AG20443 (cell line): ENCODE results near the gene BMPR1A.

Experiments used
- DNase-seq: peaks from one replicate; pipeline ENCODE4 v3.0.0; 2012; ENCODE audit warnings: low spot score, mixed read lengths

Gene BMPR1A

GRCh38 chr10:86756511-86757112 is at the start of gene BMPR1A:
Gene BMPR1A, plus strand, starts transcription at chr10:86756619. Its CDS starts 119,400 bp downstream, at chr10:86876019.
- peak; percentile 100 for DNase-seq

- no peak for DNase-seq
Measured at GRCh38 chr10:86706977-86707376, 49.4 kb upstream of the BMPR1A start.

- DNase-seq: no peak
Measured at GRCh38 chr10:86707505-86707904, 48.9 kb upstream of the BMPR1A start.

- DNase-seq: no peak
Measured at GRCh38 chr10:86708068-86708782, 48.2 kb upstream of the BMPR1A start.

- no peak for DNase-seq
Measured at GRCh38 chr10:86708783-86709380, 47.5 kb upstream of the BMPR1A start.

- DNase-seq: no peak
Measured at GRCh38 chr10:86709396-86710185, 46.8 kb upstream of the BMPR1A start.

GRCh38 chr10:86710987-86711512 is 45.4 kb upstream of the BMPR1A start:
- peak; percentile 99 for DNase-seq

- DNase-seq: peak; percentile 83
Measured at GRCh38 chr10:86711513-86712316, 44.7 kb upstream of the BMPR1A start.

GRCh38 chr10:86712317-86712707 is 44.1 kb upstream of the BMPR1A start:
- no peak for DNase-seq

- DNase-seq: no peak
Measured at GRCh38 chr10:86715156-86715795, 41.1 kb upstream of the BMPR1A start.

GRCh38 chr10:86715836-86716235 is 40.6 kb upstream of the BMPR1A start:
- DNase-seq: no peak

- DNase-seq: no peak
Measured at GRCh38 chr10:86716466-86716865, 40.0 kb upstream of the BMPR1A start.

- DNase-seq: no peak
Measured at GRCh38 chr10:86718556-86718955, 37.9 kb upstream of the BMPR1A start.

GRCh38 chr10:86721232-86721631 is 35.2 kb upstream of the BMPR1A start:
- no peak for DNase-seq

GRCh38 chr10:86723009-86723408 is 33.4 kb upstream of the BMPR1A start:
- no peak for DNase-seq

GRCh38 chr10:86724445-86724844 is 32.0 kb upstream of the BMPR1A start:
- no peak for DNase-seq

- DNase-seq: no peak
Measured at GRCh38 chr10:86725980-86726676, 30.3 kb upstream of the BMPR1A start.

GRCh38 chr10:86726677-86726999 is 29.8 kb upstream of the BMPR1A start:
- no peak for DNase-seq

GRCh38 chr10:86727470-86727869 is 28.9 kb upstream of the BMPR1A start:
- DNase-seq: no peak

GRCh38 chr10:86728056-86728455 is 28.4 kb upstream of the BMPR1A start:
- DNase-seq: no peak

- DNase-seq: no peak
Measured at GRCh38 chr10:86729677-86730076, 26.7 kb upstream of the BMPR1A start.
